Activated CD4-positive, alpha-beta T cell treated with anti-CD3 and anti-CD28 coated beads for 48 hours (primary cell): ENCODE data around the gene PLA2G10.
"Not testable (repeated sequence)": the region's sequence is repeated elsewhere in the genome, so short reads cannot be mapped to it uniquely, and the experiment has no call there.

Experiments used
- DNase-seq: peaks from one replicate; pipeline ENCODE4 v3.0.0-alpha.2; 2020

The PLA2G10 gene, protein sequence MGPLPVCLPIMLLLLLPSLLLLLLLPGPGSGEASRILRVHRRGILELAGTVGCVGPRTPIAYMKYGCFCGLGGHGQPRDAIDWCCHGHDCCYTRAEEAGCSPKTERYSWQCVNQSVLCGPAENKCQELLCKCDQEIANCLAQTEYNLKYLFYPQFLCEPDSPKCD

DNA sequence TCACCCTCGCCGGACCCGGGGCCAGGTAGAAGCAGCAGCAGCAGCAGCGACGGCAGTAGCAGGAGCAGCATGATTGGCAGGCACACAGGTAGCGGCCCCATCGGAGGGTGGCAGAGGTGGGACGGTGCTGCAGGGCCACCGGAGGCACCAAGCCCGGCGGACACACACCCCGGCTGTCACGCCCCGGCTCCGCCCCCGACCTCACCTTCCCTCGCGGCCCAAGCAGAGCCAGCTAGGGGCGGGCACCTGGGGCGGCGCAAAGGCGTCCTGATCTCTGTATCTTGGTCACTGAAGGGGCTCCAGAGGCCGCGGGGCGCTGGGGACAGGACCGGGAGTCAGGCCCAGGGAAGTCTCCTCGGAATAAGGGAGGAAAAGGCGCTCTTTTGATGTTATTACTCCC is at the start of gene PLA2G10:
Gene PLA2G10 (minus strand): TSS at position 180 of the 400 bp plus-strand sequence. CDS start 79 bp downstream, at position 101.
- DNase-seq = not testable (repeated sequence)

DNA sequence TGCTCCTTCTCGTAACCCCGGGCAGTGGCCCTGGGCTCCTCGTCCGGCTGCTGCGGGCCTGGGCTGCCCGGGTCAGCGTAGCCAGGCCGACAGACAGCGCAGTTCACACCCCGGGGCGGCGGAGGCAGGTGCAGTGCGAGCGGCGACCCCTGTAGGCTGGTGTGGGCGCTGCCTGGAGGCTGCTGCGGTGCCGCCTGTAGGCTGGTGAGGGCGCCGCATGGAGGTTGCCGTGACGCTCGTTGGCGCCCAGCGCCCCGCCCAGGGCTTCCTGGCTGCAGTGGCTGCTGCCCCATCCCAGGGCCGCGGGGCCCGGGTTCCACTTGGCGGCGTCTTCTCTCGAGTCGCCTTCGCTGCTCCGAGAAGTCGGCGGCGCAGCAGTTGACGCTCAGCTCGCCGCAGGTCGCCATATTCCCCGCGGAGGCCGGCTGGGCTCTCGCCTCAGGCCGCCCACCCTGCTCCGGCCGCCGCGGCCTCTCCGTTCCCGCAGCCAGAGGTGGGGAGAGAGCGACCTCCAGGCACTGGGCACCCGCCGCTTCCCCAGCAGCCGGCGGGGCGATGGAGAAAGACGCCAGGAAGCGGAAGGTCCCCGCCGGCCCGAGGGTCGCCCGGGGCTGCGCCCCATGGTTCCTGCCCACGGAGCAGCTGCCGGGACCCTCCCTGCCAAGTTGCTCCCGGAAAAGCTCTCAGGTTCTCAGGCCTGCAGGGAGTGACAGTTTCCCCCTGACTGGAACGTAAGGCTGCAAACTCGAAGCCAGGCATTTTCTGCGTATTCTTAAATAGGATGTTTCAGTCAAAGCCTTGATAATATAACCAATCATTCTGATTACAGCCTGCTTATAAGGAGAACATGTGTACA is 48.4 kb upstream of the PLA2G10 start, which contains the start of gene NPIPA2:
Gene NPIPA2 (plus strand): TSS at position 261 of the 856 bp plus-strand sequence. CDS start 5,533 bp downstream, outside the sequence.
- DNase-seq = not testable (repeated sequence)

DNA sequence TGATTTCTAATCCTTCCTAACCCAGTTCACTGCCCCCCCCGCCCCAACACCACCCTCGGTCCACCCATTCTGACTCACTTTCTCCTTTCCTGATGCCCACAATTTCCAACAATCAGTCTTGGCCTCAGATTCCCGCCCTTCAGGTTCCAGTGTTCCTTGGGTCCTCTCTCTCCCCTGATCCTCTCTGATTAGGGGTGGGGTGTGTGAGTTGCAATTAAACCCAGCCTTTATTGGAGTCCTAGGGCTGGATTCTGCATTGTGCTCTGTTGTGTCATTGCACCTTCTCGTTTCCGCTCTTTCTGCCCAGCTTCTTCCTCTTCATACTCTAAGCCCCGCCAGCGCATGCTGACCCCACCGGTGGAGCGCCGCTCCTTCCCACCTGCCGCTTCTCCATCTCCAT is 47.7 kb upstream of the PLA2G10 start:
- DNase-seq = not testable (repeated sequence)

DNA sequence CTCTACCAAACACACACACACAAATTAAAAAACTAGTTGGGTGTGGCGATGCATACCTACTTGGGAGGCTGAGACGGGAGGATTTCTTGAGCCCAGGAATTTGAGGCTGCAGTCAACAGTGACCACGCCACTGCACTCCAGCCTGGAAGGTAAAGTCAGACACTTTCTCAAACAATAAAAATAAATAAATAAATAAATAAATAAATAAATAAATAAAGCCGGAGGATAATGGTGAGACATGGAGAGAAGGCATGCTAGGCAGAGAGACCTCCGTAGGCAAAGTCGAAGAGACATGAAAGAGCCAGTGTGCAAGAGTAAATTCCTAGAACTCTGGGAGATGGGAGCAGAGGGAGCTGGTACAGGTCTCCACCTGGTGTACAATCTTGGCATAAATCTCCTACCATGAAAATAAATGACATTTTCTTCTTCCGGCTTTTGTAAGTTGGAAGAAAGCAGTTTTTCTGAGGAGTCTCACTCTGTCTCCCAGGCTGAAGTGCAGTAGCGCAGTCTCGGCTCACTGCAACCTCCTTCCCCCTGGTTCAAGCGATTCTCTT is 46.8 kb upstream of the PLA2G10 start:
- not testable (repeated sequence) for DNase-seq

DNA sequence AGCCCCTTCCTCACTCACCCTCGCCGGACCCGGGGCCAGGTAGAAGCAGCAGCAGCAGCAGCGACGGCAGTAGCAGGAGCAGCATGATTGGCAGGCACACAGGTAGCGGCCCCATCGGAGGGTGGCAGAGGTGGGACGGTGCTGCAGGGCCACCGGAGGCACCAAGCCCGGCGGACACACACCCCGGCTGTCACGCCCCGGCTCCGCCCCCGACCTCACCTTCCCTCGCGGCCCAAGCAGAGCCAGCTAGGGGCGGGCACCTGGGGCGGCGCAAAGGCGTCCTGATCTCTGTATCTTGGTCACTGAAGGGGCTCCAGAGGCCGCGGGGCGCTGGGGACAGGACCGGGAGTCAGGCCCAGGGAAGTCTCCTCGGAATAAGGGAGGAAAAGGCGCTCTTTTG is 39.1 kb upstream of the PLA2G10 start:
- DNase-seq = not testable (repeated sequence)

DNA sequence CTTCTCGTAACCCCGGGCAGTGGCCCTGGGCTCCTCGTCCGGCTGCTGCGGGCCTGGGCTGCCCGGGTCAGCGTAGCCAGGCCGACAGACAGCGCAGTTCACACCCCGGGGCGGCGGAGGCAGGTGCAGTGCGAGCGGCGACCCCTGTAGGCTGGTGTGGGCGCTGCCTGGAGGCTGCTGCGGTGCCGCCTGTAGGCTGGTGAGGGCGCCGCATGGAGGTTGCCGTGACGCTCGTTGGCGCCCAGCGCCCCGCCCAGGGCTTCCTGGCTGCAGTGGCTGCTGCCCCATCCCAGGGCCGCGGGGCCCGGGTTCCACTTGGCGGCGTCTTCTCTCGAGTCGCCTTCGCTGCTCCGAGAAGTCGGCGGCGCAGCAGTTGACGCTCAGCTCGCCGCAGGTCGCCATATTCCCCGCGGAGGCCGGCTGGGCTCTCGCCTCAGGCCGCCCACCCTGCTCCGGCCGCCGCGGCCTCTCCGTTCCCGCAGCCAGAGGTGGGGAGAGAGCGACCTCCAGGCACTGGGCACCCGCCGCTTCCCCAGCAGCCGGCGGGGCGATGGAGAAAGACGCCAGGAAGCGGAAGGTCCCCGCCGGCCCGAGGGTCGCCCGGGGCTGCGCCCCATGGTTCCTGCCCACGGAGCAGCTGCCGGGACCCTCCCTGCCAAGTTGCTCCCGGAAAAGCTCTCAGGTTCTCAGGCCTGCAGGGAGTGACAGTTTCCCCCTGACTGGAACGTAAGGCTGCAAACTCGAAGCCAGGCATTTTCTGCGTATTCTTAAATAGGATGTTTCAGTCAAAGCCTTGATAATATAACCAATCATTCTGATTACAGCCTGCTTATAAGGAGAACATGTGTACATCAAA is 9.3 kb upstream of the PLA2G10 start, which contains the start of gene NPIPA3:
Gene NPIPA3 (plus strand): TSS at position 256 of the 856 bp plus-strand sequence. CDS start 5,533 bp downstream, outside the sequence.
- not testable (repeated sequence) for DNase-seq

DNA sequence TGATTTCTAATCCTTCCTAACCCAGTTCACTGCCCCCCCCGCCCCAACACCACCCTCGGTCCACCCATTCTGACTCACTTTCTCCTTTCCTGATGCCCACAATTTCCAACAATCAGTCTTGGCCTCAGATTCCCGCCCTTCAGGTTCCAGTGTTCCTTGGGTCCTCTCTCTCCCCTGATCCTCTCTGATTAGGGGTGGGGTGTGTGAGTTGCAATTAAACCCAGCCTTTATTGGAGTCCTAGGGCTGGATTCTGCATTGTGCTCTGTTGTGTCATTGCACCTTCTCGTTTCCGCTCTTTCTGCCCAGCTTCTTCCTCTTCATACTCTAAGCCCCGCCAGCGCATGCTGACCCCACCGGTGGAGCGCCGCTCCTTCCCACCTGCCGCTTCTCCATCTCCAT is 8.6 kb upstream of the PLA2G10 start:
- not testable (repeated sequence) for DNase-seq

DNA sequence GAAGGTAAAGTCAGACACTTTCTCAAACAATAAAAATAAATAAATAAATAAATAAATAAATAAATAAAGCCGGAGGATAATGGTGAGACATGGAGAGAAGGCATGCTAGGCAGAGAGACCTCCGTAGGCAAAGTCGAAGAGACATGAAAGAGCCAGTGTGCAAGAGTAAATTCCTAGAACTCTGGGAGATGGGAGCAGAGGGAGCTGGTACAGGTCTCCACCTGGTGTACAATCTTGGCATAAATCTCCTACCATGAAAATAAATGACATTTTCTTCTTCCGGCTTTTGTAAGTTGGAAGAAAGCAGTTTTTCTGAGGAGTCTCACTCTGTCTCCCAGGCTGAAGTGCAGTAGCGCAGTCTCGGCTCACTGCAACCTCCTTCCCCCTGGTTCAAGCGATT is 7.8 kb upstream of the PLA2G10 start:
- not testable (repeated sequence) for DNase-seq

DNA sequence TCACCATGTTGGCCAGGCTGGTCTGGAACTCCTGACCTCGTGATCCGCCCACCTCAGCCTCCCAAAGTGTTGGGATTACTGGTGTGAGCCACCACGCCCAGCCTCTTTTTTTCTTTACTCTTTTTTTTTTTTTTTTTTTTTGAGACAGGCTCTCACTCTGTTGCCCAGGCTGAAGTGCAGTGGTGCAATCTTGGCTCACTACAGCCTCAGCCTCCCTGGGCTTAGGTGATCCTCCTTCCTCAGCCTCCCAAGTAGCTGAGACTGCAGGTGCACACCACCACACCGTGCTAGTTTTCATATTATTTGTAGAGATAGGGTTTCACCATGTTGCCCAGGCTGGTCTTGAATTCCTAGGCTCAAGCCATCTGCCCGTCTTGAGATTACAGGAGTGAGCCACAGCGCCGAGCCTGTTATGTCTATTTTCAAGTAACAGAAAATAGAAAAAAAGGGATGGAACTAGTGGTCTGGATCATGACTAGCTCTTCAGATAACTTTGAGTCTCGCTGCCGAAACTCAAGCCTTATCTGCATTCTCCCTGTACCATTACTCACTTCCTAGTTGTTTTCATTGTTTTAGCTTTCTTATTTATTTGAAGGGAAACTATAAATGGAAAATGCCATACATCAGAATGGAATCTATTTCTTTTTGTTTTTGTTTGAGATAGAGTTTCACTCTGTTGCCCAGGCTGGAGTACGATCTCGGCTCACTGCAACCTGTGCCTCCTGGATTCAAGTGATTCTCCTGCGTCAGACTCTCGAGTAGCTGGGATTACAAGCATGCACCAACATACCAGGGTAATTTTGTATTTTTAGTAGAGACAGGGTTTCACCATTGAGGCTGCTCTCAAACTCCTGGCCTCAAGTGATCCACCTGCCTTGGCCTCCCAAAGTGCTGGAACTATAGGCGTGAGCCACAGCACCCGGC is 8.0 kb downstream of the PLA2G10 start:
- DNase-seq = not testable (repeated sequence)

DNA sequence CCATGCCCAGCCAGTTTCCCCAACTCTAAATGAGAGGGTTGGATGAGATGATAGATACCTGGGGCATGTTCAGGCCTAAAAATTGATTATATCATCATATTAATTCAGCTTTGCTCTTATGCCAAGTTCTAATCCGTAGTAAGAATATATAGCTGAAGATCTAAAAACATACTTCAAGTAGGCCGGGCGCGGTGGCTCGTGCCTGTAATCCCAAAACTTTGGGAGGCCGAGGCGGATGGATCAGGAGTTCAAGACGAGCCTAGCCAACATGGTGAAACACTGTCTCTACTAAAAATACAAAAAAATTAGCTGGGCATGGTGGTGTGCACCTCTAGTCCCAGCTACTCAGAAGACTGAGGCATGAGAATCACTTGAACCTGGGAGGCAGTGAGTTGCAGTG is 12.0 kb downstream of the PLA2G10 start:
- DNase-seq = no peak

DNA sequence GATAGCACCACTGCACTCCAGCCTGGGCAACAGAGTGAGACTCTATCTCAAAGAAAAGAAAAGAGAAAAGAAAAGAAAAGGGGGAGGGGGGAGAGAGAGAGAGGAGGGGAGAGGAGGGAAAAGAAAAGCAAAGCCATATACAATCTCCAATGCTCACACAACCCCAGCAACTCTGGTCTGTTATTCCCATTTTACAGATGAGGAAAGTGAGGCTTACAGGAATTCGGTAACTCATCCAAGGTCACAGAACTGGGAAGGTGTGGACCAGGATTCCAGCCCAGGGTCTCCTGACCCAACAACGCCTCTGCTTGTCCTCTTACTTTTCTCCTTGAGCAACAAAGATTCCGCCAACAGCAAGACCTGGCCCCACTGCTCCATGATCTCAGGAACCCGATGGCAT is 13.0 kb downstream of the PLA2G10 start:
- DNase-seq = no peak

DNA sequence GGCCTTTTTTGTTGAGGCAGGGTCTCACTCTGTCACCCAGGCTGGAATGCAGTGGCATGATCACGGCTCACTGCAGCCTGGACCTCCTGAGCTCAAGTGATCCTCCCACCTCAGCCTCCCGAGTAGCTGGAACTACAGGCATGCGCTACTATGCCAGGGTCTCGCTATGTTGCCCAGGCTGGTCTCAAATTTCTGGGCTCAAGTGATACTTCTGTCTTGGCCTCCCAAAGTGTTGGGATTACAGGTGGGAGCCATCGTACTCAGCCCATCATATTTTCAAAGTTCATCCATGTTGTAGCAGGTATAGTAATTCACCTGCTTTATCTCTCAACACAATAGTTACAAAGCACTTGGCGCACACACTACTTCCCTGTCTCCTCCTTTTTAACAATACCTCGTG is 13.7 kb downstream of the PLA2G10 start:
- not testable (repeated sequence) for DNase-seq

DNA sequence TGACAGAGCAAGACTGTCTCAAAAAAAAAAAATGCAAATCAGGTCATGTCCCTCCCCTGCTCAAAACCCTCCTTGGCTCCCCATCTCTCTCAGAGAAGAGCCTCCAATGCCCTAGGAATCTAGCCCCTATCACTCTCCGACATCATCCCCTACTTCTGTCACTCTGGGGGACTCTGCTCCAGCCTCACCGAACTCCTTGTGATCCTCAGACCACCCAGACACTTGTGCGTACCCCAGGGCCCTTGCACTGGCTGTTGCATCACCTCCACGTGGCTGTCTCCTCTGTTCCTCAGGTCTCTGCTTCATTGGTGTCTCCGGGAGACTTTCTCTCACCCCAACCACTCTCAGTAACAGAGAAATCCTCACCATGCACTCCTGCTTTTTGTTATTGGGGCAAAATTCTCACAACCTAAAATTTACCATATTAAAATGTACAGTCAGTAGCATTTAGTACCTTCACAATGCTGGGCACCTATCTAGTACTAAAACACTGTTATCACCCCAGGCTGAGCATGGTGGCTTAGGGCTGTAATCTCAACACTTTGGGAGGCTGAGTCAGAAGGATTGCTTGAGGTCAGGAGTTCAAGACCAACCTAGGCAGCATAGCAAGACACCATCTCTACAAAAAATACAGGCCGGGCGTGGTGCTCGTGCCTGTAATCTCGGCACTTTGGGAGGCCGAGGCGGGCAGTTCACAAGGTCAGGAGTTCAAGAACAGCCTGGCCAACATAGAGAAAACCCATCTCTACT is 15.2 kb downstream of the PLA2G10 start:
- DNase-seq = no peak

DNA sequence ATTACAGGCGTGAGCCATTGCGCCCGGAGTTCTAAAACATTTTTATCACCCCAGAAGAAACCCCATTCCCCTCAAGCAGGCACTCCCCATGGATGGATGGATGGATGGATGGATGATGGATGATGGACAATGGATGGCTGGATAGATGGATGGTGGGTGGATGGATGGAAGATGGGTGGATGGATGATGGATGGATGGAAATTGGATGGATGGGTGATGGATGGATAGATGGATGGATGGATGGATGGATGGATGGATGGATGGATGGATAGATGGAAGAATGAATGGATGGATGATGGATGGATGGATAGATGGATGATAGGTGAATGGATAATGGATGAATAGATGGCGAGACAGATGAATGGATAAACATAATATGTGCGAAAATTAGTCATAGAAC is 16.5 kb downstream of the PLA2G10 start:
- no peak for DNase-seq

DNA sequence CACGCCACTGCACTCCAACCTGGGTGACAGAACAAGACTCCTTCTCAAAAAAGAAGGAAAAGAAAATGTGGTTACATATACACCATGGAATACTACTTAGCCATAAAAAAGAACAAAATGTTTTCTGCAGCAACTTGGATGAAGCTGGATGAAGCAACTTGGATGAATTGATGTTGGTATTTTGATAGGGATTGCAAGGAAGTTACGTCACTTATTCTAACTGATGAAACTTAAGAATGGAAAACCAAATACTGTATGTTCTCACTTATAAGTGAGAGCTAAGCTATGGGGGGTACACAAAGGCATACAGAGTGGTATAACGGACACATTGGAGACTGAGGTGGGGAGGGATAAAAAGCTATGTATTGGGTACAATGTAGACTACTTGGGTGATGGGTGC is 17.5 kb downstream of the PLA2G10 start:
- no peak for DNase-seq

DNA sequence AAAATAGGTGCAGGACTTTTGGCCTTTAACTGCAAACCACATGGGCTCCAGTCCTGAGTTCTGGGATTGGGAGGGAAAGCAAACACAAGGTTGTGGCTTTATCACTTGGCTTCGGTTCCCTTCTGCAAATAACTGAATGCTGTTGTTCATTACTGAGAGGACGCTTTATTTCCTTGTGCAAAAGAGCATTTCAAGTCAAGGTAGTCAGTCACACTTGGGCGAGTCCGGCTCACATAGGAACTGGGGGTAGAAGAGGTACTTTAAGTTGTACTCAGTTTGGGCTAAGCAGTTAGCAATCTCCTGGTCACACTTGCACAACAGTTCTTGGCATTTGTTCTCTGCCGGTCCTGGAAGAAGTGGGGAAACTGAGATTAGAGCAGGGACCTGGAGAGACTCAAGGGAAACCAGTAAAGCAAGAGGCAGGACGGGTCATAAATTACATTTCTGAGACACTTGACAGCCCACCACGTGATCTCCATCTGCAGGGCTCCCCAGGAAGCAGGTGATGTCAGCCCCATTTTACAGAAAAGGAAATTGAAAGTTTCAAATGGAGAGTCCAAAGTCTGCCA is 21.6 kb downstream of the PLA2G10 start:
- no peak for DNase-seq

DNA sequence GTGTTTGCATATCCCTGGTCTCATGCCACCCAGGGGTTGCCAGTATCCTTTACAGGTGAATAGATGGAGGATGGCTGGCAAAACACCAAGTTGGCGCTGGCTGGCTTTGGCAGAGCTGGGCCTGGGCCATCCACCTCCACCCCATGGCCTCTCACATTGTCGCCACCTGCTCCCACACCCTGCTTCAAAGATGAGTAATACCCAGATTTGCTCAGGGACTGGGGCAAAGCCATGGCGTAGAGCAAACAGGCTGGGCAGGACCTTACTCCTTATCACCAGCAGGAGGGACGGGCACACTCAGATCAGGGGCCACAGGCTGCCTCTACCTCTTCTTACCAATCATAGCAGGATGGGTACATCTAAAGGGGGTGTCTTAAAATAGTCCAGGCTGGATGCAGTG is 24.3 kb downstream of the PLA2G10 start:
- peak; percentile 8 for DNase-seq

DNA sequence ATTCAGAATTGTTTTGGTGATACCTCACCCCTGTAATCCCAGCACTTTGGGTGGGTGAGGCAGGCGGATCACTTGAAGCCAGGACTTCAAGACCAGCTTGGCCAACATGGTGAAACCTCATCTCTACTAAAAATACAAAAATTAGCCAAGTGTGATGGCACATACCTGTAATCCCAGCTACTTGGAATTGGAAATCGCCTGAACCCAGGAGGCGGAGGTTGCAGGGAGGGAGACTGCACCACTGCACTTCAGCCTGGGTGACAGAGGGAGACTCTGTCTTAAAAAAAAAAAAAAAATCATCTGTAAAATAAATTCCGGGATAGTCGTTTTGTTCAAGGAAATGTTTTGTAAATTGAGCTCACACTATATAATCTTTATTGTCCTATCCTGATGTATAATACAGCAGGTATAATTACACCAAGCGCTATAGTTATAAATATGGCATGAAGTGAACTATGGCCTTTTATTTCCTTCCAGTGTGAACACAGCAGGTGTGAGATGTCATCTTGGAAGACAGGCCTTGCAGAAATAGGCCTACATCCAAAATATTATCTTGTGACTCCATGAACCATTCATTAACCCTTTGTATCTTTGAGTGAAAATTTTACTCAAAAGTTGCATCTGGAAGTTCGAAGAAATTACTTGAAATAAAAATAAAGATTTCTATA is 25.4 kb downstream of the PLA2G10 start:
- DNase-seq = no peak

DNA sequence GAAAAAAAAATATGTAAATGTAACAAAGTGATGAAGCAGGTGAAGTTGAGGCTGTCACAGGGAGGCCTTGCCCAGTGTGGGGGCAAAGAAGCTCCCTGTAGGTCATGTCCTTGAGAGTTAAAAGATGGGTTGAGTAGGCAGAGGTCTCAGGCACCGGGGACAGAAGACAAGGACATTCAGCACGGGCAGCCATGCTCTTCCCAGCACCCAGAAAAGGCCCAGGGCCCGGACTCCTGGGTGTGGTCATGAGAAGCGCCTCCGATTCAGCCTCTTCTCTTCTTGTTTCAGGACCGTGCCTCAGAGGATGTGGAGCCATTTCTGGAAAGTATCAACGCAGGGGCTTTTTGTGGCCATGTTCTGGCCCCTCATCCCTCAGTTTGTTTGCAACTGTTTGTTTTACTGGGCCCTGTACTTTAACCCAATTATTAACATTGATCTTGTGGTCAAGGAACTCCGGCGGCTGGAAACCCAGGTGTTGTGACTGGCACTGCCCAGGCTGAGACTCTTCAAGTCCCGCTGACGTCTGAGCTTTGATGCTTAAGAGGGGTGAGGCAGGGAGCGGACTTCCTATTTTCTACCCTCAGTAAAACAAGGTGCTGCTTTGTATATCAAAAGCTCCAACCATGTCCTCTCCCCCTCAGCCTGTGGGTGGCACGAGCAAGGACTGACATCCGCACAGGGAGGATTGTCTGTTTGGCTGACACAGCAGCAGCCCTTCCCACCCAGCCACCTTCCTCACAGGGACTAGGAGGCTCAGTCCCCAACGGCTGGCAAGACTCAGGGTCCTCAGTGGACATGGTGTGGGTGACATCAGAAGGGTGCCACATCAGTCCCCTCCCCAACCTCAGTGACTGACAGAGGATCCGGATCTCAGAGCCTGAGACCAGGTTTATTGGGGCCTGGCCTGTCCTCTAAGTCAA is 26.5 kb downstream of the PLA2G10 start:
- no peak for DNase-seq
